ENCODE results near the gene PLA2R1.

DNA sequence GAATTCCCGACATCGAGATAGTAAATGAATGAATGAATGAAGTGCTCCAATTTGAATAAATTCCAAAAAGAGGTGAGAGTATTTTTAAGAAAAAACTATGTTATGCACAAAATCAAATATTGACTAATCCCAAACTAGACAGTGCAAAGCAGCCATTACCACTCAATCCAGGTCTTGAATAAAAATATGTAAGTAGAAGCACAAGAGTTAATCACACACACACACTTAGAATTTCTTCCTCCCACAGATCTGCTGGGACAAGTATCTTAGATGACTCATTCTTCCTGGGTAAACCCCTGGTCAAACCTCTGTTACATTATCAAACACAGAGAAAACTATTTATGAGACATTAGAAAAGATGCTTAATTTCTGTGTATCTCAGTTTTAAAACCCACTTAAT is 102.0 kb downstream of the PLA2R1 start:
- TF ChIP-seq, protein P1, sequence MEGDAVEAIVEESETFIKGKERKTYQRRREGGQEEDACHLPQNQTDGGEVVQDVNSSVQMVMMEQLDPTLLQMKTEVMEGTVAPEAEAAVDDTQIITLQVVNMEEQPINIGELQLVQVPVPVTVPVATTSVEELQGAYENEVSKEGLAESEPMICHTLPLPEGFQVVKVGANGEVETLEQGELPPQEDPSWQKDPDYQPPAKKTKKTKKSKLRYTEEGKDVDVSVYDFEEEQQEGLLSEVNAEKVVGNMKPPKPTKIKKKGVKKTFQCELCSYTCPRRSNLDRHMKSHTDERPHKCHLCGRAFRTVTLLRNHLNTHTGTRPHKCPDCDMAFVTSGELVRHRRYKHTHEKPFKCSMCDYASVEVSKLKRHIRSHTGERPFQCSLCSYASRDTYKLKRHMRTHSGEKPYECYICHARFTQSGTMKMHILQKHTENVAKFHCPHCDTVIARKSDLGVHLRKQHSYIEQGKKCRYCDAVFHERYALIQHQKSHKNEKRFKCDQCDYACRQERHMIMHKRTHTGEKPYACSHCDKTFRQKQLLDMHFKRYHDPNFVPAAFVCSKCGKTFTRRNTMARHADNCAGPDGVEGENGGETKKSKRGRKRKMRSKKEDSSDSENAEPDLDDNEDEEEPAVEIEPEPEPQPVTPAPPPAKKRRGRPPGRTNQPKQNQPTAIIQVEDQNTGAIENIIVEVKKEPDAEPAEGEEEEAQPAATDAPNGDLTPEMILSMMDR (IDR thresholded peaks at IDR 0.05; ENCODE audit: poor library complexity): no peak
- TF ChIP-seq EZH2phosphoT487 (IDR thresholded peaks at IDR 0.05; ENCODE audit: low read depth, severe bottlenecking, unreplicated experiment) (no peak), EZH2 (IDR thresholded peaks at IDR 0.05; ENCODE audit: borderline replicate concordance) (no peak)

All from hepatocyte (in vitro differentiated cells).